ENCODE data around the gene HMGB2.

HMGB2 gene

DNA sequence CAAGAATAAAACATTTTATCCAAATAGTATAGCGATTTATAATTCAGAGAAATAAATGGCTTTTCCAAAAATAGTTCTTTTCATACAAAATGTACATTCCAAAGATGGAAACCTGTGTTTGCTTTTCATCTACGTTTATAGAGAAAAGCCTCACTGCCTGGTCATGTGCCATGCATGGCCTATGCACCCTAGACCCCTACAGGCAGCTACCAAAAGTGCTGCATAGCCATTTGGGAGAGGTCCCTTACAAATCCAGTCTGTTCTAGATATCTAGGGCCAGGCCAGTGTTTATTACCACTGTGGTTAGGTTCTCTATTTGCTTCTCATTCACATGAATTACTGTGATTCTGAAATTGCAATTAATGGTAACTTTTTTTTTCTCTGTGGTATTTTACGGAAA, 17.2 kb downstream of the HMGB2 start:
- H3K36me3 ChIP-seq (ENCODE audit: control insufficient read depth, insufficient read depth, low read length): peaks cover 46% of the 10 kb centered on the region

DNA sequence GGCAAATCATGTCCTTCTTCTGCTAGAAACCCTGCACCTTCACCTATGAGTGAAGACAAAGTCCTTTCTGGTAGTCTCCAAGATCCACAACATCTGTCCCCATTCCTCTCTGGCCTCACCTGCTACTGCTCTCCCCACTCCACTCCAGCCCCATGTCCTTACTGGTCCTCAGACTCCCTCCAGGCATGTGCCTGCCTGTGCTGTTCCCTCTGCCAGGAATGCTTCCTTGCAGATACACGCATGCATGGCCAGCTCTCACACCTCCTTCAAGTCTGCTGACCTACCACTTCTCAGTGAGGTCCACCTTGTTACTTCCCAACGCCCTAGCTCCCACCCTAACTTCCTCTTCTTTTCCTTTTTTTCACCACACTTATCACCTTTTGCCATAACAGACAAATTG, 18.1 kb downstream of the HMGB2 start:
- no peaks in the 10 kb centered on the region for H3K27me3 ChIP-seq (ENCODE audit: control insufficient read depth, insufficient read depth, low read length)
- no peak overlapping the region for H3K4me3 ChIP-seq (ENCODE audit: low read depth, low read length)
- H3K9ac ChIP-seq (ENCODE audit: low read length): no peak overlapping the region
- no peak overlapping the region for H3K27ac ChIP-seq (ENCODE audit: low read depth, low read length)
- H3K4me1 ChIP-seq (ENCODE audit: control insufficient read depth, insufficient read depth, low read length): peaks cover 24% of the 10 kb centered on the region
- peaks cover 45% of the 10 kb centered on the region for H3K36me3 ChIP-seq (ENCODE audit: control insufficient read depth, insufficient read depth, low read length)
- no peaks in the 10 kb centered on the region for H3K9me3 ChIP-seq (ENCODE audit: control insufficient read depth, insufficient read depth, low read depth, low read length)

More for the DNA sequence above, 17.2 kb downstream of the HMGB2 start:
- Histone ChIP-seq H3K27ac (ENCODE audit: low read depth, low read length) (no peak overlapping the region), H3K4me3 (ENCODE audit: low read depth, low read length) (no peak overlapping the region), H3K4me1 (ENCODE audit: control insufficient read depth, insufficient read depth, low read length) (peaks cover 24% of the 10 kb centered on the region), H3K27me3 (ENCODE audit: control insufficient read depth, insufficient read depth, low read length) (no peaks in the 10 kb centered on the region), H3K9ac (ENCODE audit: low read length) (no peak overlapping the region), H3K9me3 (ENCODE audit: control insufficient read depth, insufficient read depth, low read depth, low read length) (no peaks in the 10 kb centered on the region)

DNA sequence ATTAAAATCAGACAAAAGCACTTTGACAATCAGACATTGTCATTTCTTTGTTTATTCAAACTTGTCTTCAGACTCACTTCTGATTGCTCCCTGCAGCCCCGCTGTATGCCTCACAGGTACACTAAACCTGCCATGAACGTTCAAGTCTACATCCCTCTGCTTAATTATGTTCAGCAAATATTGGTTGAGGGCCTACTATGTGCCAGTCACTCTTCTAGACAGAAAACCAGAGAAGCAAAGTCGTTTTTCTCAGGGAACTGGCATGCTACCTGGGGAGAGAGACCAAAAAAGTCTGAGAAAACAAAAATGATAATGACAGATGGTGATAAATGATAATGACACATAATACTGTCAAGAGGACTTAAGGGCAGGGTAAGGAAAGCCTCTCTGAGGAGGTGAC, 19.4 kb downstream of the HMGB2 start:
- Histone ChIP-seq H3K27me3 (ENCODE audit: control insufficient read depth, insufficient read depth, low read length) (no peaks in the 10 kb centered on the region), H3K9me3 (ENCODE audit: control insufficient read depth, insufficient read depth, low read depth, low read length) (no peaks in the 10 kb centered on the region), H3K4me3 (ENCODE audit: low read depth, low read length) (no peak overlapping the region), H3K9ac (ENCODE audit: low read length) (no peak overlapping the region), H3K4me1 (ENCODE audit: control insufficient read depth, insufficient read depth, low read length) (peaks cover 23% of the 10 kb centered on the region), H3K27ac (ENCODE audit: low read depth, low read length) (no peak overlapping the region), H3K36me3 (ENCODE audit: control insufficient read depth, insufficient read depth, low read length) (peaks cover 39% of the 10 kb centered on the region)

DNA sequence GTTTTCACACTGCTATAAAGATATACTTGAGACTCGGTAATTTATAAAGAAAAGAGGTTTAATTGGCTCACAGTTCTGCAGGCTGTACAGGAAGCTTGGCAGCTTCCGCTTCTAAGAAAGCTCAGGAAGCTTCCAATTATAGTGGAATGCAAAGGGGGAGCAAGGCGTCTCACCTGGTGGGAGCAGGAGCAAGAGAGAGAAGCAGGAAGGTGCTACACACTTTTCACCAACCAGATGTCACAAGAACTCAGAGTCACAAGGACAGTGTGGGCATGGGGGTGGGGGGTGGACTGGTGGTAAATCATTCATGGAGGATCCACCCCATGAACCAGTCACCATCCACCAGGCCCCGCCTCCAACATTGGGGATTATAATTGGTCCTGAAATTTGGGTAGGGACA, 22.8 kb downstream of the HMGB2 start:
- Histone ChIP-seq H3K9ac (ENCODE audit: low read length) (no peak overlapping the region), H3K36me3 (ENCODE audit: control insufficient read depth, insufficient read depth, low read length) (peaks cover 40% of the 10 kb centered on the region), H3K9me3 (ENCODE audit: control insufficient read depth, insufficient read depth, low read depth, low read length) (no peaks in the 10 kb centered on the region), H3K27me3 (ENCODE audit: control insufficient read depth, insufficient read depth, low read length) (no peaks in the 10 kb centered on the region), H3K27ac (ENCODE audit: low read depth, low read length) (no peak overlapping the region), H3K4me3 (ENCODE audit: low read depth, low read length) (no peak overlapping the region), H3K4me1 (ENCODE audit: control insufficient read depth, insufficient read depth, low read length) (no peaks in the 10 kb centered on the region; the same call in 1 of the 2 replicates)

DNA sequence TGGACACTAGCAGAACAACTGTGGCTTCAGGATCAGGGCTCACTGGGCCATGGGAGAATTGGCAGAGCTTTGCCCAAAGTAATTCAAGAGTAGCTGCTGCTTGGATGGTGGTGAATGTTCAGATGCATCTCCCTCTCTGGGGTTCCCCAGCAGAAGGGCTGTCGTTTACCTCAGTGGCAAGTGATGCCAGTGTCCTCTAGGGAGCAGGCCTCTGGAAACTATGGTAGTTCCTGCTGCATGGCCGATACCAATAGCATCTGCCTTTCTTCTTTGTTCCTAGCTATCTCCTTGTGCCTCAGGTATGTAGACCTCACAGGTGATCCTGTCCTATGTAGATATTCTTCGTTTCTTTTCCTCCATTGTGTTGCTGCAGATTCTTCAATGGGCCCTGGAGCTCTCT, 26.4 kb downstream of the HMGB2 start:
- no peaks in the 10 kb centered on the region; the same call in 1 of the 2 replicates for H3K9me3 ChIP-seq (ENCODE audit: control insufficient read depth, insufficient read depth, low read depth, low read length)
- H3K4me3 ChIP-seq (ENCODE audit: low read depth, low read length): no peak overlapping the region
- no peaks in the 10 kb centered on the region; the same call in 1 of the 2 replicates for H3K4me1 ChIP-seq (ENCODE audit: control insufficient read depth, insufficient read depth, low read length)
- H3K27me3 ChIP-seq (ENCODE audit: control insufficient read depth, insufficient read depth, low read length): no peaks in the 10 kb centered on the region
- H3K9ac ChIP-seq (ENCODE audit: low read length): no peak overlapping the region
- H3K27ac ChIP-seq (ENCODE audit: low read depth, low read length): no peak overlapping the region
- H3K36me3 ChIP-seq (ENCODE audit: control insufficient read depth, insufficient read depth, low read length): peaks cover 35% of the 10 kb centered on the region

DNA sequence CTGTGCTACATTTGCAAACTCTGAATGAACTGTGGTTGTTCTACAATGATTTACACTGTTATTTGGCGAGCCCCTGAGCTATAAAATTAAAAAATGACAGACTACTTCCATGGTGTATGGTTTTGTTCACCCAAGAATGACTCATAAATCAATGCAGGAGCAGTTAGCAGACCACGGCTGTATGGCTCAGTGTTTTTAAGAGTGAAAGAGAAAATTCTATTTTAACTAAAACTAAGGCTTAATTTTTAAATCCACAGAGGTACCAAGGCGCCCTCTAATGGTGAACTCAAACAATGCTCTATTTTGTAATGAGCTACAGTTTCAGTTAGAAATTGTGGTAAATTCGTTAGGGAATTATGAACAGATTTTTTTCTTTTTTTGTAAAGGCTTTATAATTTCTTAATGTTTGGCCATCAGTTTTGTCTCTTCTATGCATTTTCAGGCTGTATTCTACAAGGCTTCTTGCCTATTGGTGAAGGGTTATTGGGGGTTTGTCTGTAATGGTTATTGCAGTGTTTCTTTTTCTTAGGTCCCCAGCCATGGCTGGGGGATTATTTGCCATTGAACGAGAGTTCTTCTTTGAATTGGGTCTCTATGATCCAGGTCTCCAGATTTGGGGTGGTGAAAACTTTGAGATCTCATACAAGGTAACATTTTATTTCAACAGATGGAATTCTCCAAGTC, 32.5 kb downstream of the HMGB2 start:
- H3K27ac ChIP-seq (ENCODE audit: low read depth, low read length): no peak overlapping the region
- no peaks in the 10 kb centered on the region; the same call in 1 of the 2 replicates for H3K9me3 ChIP-seq (ENCODE audit: control insufficient read depth, insufficient read depth, low read depth, low read length)
- H3K4me1 ChIP-seq (ENCODE audit: control insufficient read depth, insufficient read depth, low read length): no peaks in the 10 kb centered on the region; the same call in 1 of the 2 replicates
- no peaks in the 10 kb centered on the region for H3K27me3 ChIP-seq (ENCODE audit: control insufficient read depth, insufficient read depth, low read length)
- H3K4me3 ChIP-seq (ENCODE audit: low read depth, low read length): no peak overlapping the region
- no peak overlapping the region for H3K9ac ChIP-seq (ENCODE audit: low read length)
- peaks cover 28% of the 10 kb centered on the region for H3K36me3 ChIP-seq (ENCODE audit: control insufficient read depth, insufficient read depth, low read length)

DNA sequence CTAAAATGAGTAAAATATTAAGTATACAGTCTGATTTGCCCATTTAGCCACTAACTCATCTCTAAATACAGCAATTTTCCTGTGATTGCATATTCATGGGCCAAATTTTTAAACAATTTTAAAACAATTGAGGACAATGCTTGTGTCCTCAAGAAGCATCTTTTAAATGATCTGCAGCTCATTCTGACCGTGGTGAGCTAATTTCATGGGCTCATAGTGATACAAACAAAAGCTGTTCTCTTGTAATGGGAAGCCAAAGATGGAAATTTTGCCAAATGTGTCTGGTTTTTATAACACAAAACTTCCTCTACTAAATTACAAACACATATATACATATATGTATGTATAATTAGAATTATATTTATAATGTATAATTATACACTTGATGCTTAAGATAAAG, 39.7 kb downstream of the HMGB2 start:
- Histone ChIP-seq H3K9me3 (ENCODE audit: control insufficient read depth, insufficient read depth, low read depth, low read length) (no peaks in the 10 kb centered on the region), H3K36me3 (ENCODE audit: control insufficient read depth, insufficient read depth, low read length) (peaks cover 7% of the 10 kb centered on the region), H3K27me3 (ENCODE audit: control insufficient read depth, insufficient read depth, low read length) (no peaks in the 10 kb centered on the region), H3K4me1 (ENCODE audit: control insufficient read depth, insufficient read depth, low read length) (no peaks in the 10 kb centered on the region), H3K27ac (ENCODE audit: low read depth, low read length) (no peak overlapping the region), H3K9ac (ENCODE audit: low read length) (no peak overlapping the region), H3K4me3 (ENCODE audit: low read depth, low read length) (no peak overlapping the region)

DNA sequence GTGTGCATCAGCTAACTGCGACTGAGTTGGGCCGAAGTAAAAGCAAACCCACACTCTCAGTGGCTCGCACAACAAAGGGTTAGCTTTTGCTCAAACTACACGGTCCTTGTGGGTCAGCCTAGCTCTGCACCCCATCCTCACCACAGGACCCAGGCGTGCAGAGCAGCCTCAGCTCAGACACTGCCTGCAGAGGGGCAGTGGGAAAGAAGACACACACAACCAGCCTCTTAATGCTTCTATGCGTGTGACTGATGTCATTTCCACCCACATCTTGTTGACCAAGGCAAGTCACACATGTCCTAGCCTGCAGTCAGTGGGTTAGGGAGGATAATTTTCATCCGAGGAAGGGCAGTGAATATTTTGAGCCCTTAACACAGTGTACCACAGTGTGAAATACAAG, 40.5 kb downstream of the HMGB2 start:
- Histone ChIP-seq H3K9ac (ENCODE audit: low read length) (no peak overlapping the region), H3K4me3 (ENCODE audit: low read depth, low read length) (no peak overlapping the region), H3K4me1 (ENCODE audit: control insufficient read depth, insufficient read depth, low read length) (peaks cover 2% of the 10 kb centered on the region; the same call in 1 of the 2 replicates), H3K36me3 (ENCODE audit: control insufficient read depth, insufficient read depth, low read length) (peaks cover 7% of the 10 kb centered on the region), H3K27me3 (ENCODE audit: control insufficient read depth, insufficient read depth, low read length) (no peaks in the 10 kb centered on the region), H3K27ac (ENCODE audit: low read depth, low read length) (no peak overlapping the region), H3K9me3 (ENCODE audit: control insufficient read depth, insufficient read depth, low read depth, low read length) (no peaks in the 10 kb centered on the region)

DNA sequence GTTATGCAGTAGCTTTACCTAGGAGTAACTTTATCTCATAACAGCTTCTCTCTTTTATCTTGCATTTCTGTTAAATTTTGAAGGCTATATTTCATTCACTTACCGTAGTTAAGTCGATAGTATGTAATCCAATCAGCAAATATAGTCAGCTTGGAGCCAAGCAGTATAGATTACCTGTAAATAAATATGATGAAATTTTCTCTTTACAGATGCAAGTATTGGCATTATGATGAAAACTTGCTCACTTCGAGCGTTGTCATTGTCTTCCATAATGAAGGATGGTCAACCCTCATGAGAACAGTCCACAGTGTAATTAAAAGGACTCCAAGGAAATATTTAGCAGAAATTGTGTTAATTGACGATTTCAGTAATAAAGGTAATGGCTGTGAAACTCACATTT, 42.3 kb downstream of the HMGB2 start:
- Histone ChIP-seq H3K9me3 (ENCODE audit: control insufficient read depth, insufficient read depth, low read depth, low read length) (peaks cover 9% of the 10 kb centered on the region), H3K36me3 (ENCODE audit: control insufficient read depth, insufficient read depth, low read length) (no peaks in the 10 kb centered on the region; the same call in none of the 2 replicates), H3K4me3 (ENCODE audit: low read depth, low read length) (no peak overlapping the region), H3K27ac (ENCODE audit: low read depth, low read length) (no peak overlapping the region), H3K27me3 (ENCODE audit: control insufficient read depth, insufficient read depth, low read length) (no peaks in the 10 kb centered on the region), H3K4me1 (ENCODE audit: control insufficient read depth, insufficient read depth, low read length) (peaks cover 2% of the 10 kb centered on the region; the same call in 1 of the 2 replicates), H3K9ac (ENCODE audit: low read length) (no peak overlapping the region)

DNA sequence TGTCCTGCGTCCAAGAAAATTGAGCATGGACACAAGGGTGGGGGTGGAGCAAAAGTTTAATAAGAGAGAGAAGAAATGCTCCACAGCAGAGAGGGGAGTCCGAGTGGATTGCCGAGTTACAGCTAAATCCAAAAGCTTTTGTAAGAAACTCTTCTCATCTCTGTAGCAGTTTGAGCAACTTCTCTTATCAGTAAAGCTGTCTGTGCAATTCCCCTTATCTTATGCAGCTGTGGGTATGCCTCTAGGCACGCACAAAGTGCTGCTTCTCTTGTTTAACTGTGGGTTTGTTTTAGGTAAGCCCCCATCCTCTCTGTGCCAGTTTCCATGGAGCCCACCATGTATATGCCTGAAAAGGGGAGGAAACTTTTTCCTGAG, 44.8 kb downstream of the HMGB2 start:
- H3K27ac ChIP-seq (ENCODE audit: low read depth, low read length): no peak overlapping the region
- no peak overlapping the region for H3K4me3 ChIP-seq (ENCODE audit: low read depth, low read length)
- H3K9me3 ChIP-seq (ENCODE audit: control insufficient read depth, insufficient read depth, low read depth, low read length): peaks cover 27% of the 10 kb centered on the region
- H3K9ac ChIP-seq (ENCODE audit: low read length): no peak overlapping the region
- H3K4me1 ChIP-seq (ENCODE audit: control insufficient read depth, insufficient read depth, low read length): peaks cover 2% of the 10 kb centered on the region; the same call in 1 of the 2 replicates
- H3K36me3 ChIP-seq (ENCODE audit: control insufficient read depth, insufficient read depth, low read length): peaks cover 4% of the 10 kb centered on the region
- H3K27me3 ChIP-seq (ENCODE audit: control insufficient read depth, insufficient read depth, low read length): no peaks in the 10 kb centered on the region

DNA sequence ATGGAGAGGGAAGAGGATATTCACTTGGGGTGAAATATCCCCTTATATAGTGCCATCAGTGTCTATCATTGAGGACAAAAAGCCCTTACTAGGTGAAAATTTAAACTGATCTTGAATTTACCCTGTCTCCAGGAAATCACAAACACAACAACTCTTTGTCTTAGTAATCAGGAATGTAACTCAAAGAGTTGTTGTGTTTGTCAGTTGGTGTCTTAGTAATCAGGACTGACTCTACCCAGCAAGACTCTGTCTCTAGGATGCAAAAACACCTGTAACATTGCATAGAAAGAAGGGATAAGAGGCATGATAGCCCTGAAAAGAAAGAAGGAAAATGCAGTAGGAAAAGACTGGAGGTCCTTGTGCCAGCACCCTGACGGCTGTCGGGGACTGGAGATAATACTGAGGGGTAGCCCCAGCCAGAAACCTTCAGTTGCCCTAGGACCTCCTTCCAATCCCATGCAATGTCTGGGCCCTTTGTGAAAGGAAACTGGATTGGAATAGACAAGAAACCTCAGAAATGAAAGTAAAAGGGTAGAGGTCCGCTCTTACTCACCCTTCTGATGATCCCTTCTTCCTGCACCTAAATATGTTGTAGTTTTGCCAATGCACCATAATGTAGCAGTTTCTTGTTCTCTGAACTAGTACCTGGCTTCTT, 45.3 kb downstream of the HMGB2 start:
- H3K27ac ChIP-seq (ENCODE audit: low read depth, low read length): no peak overlapping the region
- H3K36me3 ChIP-seq (ENCODE audit: control insufficient read depth, insufficient read depth, low read length): peaks cover 4% of the 10 kb centered on the region
- H3K4me1 ChIP-seq (ENCODE audit: control insufficient read depth, insufficient read depth, low read length): peaks cover 2% of the 10 kb centered on the region; the same call in 1 of the 2 replicates
- peaks cover 31% of the 10 kb centered on the region for H3K9me3 ChIP-seq (ENCODE audit: control insufficient read depth, insufficient read depth, low read depth, low read length)
- no peak overlapping the region for H3K9ac ChIP-seq (ENCODE audit: low read length)
- H3K4me3 ChIP-seq (ENCODE audit: low read depth, low read length): no peak overlapping the region
- H3K27me3 ChIP-seq (ENCODE audit: control insufficient read depth, insufficient read depth, low read length): no peaks in the 10 kb centered on the region

All from HUES6 (cell line).